ENCODE data around the gene CNKSR2.

- TF ChIP-seq POLR2AphosphoS5 (IDR thresholded peaks at IDR 0.05) (no peak), CTCF (IDR thresholded peaks at IDR 0.05) (no peak), EP300 (IDR thresholded peaks at IDR 0.05) (no peak)
Observed at GRCh38 chrX:21645886-21646285, 271.7 kb downstream of the CNKSR2 start.
